Lung microvascular endothelial cell (primary cell): Measurements from ENCODE around the gene IFNLR1. TPM values are rescaled to one million over a fixed set of nuclear protein-coding genes. Genes with fewer than 3 reads are reported as not detected.

Source experiments
- DNase-seq, 2 donors: peaks; one replicate each; pipeline versions ENCODE4 v3.0.0 to v3.0.0-alpha.2; 2010; ENCODE audit warnings: low read depth in 2 of 2
- total RNA-seq: library from RNA; depleted of rRNA; stranded (reverse); fragments of >200 nt; gene quantifications from 2 replicates; pipeline ENCODE4 v1.2.1, GENCODE V29; 2014

The IFNLR1 gene
- total RNA-seq, 1 donor from 2014 or later = under 0.01 TPM

DNA sequence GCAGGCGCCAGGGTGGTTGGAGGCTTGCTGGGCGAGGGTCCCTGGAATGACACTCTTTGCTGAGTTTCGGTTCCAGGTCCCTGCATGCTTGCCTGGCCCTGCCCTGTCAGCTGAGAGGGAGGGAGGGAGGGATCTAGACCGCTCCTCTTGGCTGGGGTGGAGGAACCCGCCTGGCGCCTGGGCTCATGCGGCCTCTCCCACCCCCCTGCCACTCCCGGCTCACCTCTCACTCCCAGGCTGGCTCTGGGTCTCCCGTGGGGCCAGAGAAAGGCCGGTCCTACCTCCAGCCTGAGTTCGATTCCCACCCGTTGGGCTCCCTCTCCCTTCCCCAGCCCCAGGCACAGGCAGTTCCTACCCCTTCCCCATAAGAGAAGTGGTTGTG is 19.0 kb upstream of the IFNLR1 start:
- no peak for DNase-seq

DNA sequence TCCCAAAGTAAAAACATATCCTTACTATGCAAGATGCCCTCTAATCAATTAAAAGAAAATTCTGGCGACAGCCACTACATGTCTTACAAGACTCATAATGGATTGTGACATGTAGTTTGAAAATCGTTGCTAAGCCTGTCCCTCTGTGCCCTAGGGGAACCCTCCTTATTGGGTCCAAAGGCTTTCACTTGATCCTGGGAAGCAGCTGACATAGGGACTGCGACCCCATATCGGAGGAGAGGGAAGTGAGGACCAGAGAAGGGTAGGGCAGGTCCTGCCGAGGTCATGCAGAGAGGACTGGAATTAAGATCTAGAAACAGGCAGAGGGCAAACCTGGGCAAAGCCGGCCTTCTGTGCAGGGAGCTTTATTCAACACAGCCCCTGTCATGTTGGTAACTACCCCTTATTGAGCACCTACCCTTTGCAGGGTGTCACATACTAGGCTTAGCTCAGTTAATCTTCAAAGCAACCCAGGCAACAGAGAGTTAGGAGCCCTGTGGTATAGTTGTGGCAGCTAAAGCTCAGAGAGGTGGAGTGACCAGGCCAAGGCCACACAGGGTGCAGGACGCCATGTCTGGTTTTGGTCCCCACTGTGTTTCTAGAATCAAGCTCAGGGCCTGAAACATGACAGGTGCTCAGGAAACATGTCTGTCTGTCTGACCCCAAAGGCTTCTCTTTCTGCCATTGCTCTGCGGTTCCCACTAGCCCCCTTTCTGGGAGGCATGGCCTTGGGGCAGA is 18.4 kb upstream of the IFNLR1 start:
- no peak for DNase-seq

DNA sequence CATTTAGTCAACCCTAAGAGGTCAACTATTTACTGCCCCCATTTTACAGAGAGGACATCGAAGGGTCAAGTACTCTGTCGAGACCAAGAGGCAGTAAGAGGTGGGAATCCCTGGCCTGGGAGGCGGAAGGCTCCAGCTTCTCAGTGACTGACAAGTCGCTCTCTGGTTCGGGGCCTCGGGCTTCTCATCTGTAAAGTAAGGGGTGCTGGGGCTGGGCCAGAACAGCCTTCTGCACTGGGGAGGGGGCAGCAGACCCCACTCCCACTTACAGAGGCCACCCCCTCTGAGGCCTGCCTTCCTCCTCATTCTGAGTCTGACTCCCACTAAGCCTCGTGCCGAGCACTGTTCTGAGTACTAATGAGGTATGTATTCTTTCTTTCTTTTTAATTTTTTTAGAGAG is 17.0 kb upstream of the IFNLR1 start:
- no peak for DNase-seq

DNA sequence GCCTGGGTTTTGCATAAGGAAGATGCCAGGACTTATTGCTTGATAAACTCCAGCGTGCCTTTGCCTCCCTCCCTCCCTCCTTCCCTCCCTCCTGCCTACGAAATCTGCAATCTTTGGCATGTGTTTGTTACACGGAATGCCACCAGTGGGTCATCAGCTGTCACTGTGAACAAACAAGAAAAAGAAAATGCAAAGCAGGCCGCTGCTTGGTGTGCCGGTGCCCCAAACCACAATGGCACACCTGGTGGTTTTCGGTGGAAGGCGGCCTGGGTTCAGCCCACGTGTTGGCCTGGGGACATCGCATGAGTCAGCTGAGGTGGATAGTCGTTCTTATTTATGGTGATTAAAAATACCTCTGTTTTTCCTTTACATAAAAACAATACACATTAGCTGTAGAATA is 16.3 kb upstream of the IFNLR1 start:
- no peak for DNase-seq

DNA sequence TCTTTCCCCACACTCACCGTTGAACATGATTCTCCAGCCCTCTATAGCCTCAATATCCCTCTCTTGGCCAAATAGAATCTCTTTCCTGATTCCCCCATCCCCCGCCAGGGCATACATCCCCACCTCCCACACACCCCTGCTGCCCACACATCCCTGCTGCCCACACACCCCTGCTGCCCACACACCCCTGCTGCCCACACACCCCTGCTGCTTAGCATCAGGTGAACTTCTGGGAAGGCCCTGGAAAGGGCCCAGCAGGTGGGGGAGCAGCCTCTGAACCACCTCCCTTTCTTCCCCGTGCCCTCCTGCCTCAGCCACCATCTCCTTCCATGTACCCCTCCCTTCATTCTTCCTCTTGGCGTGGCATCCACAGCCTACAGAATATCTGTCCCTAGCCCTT is 15.9 kb upstream of the IFNLR1 start:
- no peak for DNase-seq

DNA sequence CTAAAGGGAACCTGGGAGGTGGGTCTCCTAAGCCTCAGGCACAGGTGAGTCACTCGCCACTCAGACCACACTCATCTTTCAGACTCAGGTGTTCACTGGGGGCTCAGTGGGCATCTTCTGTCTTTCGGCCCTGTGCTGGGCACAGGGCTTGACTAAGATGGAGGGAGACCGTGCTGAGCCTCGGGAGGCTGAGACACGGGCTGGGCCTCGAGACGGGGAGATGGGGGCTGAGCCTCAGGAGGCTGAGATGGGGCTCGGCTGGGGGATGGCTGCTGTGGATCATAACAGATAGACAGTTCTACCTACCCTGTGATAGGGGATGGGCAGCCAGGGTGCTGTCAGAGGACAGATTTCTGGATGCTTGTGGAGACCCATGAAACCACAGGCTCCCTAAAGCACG is 15.5 kb upstream of the IFNLR1 start:
- DNase-seq = no peak

DNA sequence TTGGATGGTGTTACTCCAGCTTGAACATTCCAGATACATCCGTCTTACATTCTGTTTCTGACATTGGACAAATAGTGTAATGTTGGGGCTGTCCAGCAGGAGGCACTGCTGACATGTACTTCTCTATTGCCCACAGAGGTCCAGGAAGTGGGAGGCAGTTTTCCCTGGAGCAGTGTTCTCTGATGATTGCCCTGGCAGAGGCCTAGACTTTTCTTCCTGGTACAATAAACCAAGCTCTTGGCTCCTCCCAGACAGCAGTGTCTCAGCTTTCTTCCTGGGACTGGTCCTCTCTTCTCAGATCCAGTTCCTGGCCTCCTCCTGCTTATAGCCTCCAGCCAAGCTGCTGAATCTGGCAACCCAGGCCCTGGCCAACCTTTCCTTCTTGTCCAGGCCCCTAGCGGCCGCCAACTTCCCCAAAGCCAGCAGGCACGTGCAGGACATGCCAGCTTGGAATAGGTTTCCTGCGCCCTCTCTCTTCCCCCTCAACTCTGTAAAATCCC is 14.9 kb upstream of the IFNLR1 start:
- DNase-seq = peak; percentile 89

DNA sequence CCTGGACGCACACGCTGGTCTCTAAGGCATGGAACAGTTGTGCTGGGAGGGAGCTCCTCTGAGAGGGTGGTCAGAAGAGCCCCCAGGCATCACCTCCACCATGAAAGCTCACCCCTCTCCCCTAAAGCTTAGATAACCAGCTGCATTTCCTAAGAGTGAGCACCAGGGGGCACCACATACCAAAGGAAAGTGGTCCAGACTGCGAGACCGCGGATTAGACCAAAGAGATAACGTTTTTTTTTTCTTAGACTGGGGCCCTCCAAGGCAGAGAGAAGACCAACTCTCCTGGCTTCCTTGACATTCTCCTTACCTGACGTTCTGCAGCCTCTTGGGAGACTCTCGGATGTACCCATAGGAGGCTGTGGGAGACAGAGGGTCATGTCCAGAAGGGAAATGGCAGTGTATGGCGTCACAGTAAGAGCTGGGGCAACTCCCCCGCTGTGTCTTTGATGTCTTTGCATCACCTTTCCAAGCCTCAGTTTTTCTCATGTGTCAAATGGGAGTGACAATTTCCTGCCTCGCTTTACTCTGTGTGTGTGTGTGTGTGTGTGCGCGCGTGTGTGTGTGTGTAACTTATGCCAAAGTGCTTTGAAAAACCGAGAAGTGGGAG is 12.3 kb upstream of the IFNLR1 start:
- DNase-seq = peak; percentile 64 to 73

DNA sequence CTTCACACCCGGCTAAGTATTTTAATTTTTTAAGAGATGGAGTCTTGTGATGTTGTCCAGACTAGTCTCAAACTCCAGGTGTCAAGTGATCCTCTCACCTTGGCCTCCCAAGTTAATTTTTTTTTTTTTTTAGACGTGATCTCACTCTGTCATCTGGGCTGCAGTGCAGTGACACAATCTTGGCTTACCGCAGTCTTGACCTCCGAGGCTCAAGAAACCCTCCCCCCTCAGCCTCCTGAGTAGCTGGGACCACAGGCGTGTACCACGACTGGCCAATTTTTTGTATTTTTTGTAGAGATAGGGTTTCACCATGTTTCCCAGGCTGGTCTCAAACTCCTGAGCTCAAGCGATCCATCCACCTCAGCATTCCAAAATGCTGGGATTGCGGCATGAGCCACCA is 11.7 kb upstream of the IFNLR1 start:
- no peak for DNase-seq

DNA sequence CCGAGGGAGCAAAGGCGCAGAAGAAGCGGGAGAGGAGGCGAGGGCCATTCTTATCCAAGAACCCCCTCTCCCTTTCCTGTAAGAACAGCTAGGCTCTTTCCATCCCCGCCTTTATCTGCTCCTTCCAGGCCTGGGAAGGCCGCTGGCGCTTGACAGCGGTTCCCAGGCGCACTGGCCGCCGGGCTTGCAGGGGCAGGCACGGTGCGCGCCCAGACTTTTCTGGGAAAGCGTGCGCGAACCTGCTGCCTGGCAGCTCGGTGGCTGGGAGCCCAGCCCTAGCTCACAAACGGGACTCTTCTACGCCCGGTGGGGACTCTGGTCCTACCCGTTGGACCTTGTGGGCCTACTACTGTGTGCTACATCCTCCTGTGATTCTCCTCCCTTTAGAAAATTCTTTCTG is 8.8 kb upstream of the IFNLR1 start:
- no peak for DNase-seq

DNA sequence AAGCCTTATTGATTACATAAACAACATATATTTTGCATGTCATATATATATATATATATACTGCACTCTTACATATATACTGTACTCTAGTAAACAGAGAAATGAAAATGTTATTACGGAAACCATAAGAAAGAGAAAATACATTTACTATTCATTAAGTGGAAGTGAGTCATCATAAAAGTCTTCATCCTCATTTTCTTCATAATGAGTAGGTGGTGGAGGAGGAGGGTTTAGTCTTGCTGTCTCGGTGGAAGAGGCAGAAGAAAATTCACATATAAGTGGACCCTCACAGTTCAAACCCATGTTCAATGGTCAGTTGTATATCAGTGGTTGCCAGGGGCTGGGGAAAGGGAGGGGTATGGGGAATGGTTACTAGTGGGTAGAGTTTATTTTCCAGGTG is 8.0 kb upstream of the IFNLR1 start:
- no peak for DNase-seq

DNA sequence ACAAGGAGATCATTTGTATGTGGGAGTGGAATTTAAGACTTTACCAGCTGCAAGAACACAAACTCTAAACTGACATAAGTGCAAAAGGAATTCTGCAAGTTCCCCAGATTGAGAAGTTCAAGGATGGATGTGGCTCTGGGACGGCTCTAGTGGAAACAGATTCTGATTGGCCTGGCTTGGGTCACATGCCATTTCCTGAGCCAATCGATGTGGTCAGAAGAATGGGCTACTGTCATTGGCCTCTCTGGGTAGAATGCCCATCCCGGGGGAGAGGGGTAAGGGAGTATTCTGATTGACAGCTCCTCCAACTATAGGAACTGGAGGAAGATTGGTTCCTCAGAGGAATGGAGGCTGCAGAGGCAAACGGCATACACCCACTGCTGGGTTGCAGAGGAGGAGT is 6.0 kb upstream of the IFNLR1 start:
- DNase-seq = no peak

DNA sequence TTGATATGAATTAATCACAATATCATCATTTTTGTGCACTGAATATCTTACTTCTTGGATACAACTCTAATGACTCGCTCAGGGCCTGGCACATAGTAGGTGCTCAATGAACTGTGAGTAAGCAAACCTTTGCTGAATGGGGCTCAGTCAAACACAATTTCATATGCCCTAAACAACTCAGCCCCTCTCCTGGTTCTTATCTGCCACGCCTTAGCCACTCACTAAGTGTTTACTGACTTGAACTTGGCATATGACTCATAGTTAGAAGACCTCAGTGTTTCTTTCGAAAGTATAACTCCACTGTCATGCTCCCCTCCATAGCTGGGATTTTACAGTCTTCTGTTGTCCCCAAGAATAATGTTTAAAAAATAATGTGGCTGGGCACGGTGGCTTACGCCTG is 4.8 kb upstream of the IFNLR1 start:
- DNase-seq = peak in 1 of 2 donors; percentile 60

DNA sequence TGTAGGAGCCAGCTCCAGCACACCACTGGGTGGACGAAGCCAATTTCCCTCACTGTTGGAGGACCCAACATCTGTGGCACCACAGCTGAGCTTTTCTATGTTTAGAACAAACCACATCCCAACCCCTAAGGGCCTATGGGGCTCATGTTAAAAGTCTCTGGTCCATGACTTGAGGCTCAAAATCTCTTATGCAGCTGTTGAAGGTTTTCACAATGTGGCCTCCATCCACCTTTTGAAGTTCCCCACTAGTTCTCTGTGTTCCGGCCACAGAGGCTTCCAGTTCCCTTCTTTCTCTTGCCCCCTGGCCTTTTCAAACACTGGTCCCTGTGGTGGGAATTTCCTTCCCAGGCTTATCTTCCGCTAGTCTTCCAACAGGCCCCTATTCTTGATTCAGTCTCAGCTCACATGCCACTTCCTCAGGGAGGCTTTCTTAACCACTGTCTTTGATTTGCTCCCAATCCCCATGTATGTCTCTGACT is 3.9 kb upstream of the IFNLR1 start:
- DNase-seq = no peak

DNA sequence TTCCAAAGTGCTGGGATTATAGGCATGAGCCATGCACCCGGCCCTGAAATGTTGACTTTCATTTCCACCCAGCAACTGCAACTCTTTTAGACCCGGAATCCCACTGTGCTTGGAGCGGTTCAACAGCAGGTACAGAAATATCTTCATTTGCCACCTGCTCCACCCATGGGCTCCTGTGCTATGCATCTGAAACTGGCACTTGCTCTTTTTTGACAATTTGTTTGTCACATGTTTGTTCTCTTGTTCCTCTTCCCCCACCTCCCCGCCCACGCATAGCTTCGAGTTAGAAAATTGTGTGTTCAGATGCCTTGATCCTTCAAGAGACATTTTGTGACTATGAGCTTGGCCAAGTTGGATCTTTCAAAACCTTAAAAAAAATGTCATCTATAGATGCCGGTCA is 2.4 kb upstream of the IFNLR1 start:
- no peak for DNase-seq

DNA sequence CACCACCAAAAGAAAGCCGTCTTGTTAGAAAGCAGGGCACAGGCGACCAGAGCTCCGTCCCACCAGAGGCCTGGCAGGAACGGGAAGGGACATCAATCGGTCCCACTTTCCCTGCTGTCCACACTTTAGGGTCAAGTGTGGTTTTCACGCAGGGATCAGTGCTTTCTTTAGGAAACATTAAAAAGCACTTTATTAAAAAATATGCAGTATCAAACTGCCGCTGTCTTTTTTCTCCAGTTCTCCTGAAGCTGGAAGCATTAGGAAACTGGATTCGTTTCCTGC is 437 bp downstream of the IFNLR1 start:
- no peak for DNase-seq

DNA sequence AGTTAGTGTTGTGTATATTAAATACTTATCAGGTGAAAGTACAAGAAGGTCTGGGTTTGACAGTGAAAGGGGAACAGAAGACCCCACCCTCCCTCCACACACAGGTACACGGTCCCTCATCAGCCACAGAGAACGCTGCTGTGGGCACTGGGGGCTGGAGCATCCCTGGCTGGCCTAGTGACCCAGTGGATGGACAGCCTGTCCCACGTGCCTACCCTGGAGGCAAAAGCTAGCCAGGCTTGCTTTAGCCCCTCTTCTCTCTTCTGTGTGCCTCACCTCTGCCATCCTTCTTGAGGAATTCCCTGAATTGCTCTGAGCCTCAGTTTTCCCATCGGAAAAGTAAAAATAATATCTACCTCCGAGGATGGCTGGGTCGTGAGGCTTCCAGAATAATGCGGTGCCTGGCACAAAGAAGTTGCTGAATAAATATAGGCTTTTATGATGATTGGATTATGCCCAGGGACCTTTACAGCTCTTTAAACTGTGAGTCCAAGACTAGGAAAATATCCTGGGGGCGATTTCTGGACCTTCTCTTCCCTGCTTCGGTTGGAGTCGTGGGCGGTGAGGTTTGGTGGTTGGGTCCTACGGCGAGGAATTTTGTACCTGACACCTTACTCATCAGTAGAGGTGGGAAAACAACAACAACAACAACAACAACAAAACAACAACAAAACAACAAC is 918 bp downstream of the IFNLR1 start:
- DNase-seq = no peak

DNA sequence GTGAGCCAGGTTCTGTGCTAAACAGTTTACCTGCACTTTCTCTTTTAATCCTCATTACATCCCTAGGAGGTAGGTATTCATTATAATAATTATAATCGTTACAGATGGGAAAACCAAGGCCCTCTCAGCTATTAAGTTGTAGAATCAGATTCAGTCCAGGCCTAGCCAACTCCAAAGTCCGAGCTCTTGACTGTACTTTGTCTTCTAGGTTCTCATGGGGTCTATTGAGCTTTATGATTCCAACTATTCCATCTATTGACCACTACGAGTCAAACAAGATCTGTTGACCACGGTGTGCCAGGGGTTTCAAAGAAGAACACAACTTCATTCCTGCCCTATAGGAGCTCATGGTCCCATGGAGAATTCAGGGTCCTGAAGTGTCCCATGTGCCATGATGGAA is 2.0 kb downstream of the IFNLR1 start:
- no peak for DNase-seq

DNA sequence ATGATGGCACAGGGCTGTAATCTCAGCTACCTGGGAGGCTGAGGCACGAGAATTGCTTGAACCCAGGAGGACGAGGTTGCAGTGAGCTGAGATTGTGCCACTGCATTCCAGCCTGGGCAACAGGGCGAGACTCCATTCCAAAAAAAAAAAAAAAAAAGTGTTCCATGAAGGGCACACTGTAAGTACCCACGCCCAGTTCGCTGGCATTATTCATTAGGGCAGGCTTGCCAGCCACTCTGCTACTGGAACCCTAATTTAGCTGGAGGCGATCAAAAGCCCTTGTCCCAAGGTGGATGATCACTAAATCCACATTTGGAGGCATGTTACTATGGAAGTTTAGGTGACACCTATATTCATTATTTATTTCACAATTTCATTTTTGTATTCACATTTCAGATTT is 5.0 kb downstream of the IFNLR1 start:
- no peak for DNase-seq

DNA sequence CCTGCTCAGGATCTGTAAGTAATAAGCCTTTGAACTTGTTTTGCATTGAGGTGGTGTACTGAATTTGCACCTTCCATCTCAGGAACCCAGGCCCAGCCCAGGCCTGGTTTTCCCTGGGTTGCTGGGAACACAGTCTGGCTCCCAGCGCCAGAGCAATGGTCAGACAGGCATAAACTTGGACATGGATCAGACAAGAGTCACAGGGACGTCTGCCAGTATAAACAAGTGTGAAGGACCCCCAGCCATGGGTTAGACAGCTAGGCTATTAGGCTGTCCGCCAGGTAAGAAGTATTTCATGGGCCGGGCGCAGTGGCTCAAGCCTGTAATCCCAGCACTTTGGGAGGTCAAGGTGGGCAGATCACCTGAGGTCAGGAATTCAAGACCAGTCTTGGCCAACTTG is 5.5 kb downstream of the IFNLR1 start:
- DNase-seq = no peak

DNA sequence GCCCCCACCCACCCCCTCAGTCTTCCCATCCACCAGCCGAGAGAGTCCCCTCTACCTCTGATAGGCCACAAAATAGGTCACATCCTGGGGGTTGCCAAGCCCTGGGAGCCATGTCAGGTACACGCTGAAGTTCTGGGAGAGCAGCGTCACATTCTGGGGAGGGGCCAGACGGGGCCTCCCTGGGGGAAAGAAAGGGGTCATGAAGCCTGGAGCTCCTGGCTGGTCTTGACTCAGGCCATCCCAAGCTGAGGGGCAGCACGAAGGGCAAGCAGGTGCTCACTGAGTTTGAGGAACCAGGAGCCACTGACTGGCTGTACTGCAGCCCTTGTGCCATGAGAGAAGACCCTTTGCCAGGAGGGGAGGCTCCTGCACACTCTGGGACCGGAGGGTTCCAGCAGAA is 6.4 kb downstream of the IFNLR1 start:
- DNase-seq = no peak

DNA sequence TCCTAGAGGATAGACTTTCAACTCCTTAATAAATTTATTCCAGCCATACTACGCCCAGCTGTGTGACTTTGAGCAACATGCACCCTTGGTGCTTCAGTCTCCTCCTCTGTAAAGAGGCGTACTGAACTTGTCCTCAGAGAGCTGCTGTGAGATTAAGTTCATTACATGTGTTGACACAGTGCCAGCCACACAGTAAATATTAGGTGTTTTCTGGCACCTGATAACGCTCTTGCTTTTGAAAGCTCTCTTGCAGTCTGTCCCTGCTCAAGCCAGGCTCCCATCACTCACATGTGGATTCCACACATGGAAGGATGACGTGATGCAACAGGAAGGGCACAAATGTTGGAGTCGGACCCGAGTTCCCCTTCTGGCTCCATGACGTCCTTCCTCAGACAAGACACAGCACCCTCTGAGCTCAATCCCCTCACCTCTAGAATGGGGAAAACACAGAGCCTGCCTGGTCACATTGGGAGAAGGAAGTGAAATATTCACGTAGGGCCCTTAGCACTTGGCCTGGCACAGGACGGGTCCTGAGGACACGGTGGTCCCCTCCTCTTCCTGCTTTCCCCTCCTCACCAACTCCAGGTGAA is 7.7 kb downstream of the IFNLR1 start:
- DNase-seq = no peak

DNA sequence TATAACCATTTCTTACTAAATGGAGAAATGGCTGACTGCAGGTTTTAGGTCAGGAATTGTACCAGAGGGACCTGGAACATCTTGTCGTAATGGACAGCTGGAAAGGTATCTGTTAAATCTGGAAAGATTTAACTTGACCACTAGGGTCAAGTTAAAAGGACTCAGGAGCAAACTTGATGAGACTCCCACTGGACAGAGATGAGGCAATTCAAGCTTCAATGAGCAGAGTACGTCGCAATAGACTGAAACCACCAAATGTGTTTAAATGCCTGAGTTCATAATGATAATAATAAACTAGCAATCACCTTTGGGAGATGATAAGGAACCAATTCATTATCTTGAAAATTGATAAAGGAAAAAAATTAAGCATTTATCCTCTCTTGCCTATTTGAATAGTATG is 8.7 kb downstream of the IFNLR1 start:
- DNase-seq = no peak
